Measurements from ENCODE around the gene MRPL45.

Gene MRPL45

GRCh38 chr17:38322156-38322779 is 25.3 kb downstream of the MRPL45 start:
- Mint-ChIP-seq H3K4me3 (no peak overlapping the region), H3K27ac (no peak overlapping the region), H3K9me3 (no peaks in the 10 kb centered on the region), H3K27me3 (ENCODE audit: low read depth, poor library complexity) (peaks cover 3% of the 10 kb centered on the region), H3K4me1 (peaks cover 29% of the 10 kb centered on the region), H3K36me3 (ENCODE audit: low read depth) (peaks cover 40% of the 10 kb centered on the region)
- peak; percentile 83 for DNase-seq
- TF ChIP-seq CTCF (IDR thresholded peaks at IDR 0.05), result peak; percentile 86

GRCh38 chr17:38322897-38323296 is 25.9 kb downstream of the MRPL45 start:
- TF ChIP-seq CTCF (IDR thresholded peaks at IDR 0.05), result no peak

DNA sequence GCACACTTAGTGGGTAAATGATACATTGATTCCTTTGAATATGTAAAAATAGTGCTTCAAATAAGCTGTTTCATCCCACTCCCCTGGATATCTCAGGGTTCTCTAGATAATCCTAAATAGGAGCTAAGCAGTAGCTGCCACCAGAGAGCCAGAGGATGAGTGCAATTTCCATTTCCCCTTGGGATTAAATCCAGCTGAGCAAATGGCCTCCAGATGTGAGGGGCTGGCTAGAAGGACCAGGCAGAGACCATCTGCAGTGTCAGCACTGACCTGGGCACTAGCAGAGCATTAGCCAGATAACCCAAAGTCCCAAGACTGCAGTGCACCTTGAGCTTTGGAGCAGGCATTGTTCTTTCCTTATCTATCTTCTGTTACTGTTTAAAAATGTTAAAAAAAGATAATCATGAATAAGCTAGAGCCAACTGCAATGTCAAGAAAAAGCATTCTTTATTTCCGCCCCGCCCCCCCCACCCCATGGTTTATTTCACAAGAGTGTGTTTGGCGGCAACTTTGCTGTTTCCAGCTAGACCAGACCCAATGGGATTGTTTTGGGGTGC is 27.3 kb downstream of the MRPL45 start:
- Mint-ChIP-seq H3K4me3 (no peak overlapping the region), H3K27me3 (ENCODE audit: low read depth, poor library complexity) (peaks cover 8% of the 10 kb centered on the region), H3K4me1 (peaks cover 42% of the 10 kb centered on the region), H3K9me3 (no peaks in the 10 kb centered on the region), H3K36me3 (ENCODE audit: low read depth) (peaks cover 27% of the 10 kb centered on the region), H3K27ac (no peak overlapping the region)
- DNase-seq, result no peak
- TF ChIP-seq CTCF (IDR thresholded peaks at IDR 0.05), result no peak

More at GRCh38 chr17:38322897-38323296, 25.9 kb downstream of the MRPL45 start:
- peaks cover 3% of the 10 kb centered on the region for H3K27me3 Mint-ChIP-seq (ENCODE audit: low read depth, poor library complexity)
- no peak overlapping the region for H3K4me3 Mint-ChIP-seq
- H3K36me3 Mint-ChIP-seq (ENCODE audit: low read depth), result peaks cover 34% of the 10 kb centered on the region
- H3K9me3 Mint-ChIP-seq, result no peaks in the 10 kb centered on the region
- DNase-seq, result no peak
- no peak overlapping the region for H3K27ac Mint-ChIP-seq
- H3K4me1 Mint-ChIP-seq, result peaks cover 33% of the 10 kb centered on the region

- H3K27me3 Mint-ChIP-seq (ENCODE audit: low read depth, poor library complexity), result peaks cover 8% of the 10 kb centered on the region
- no peaks in the 10 kb centered on the region for H3K9me3 Mint-ChIP-seq
- H3K36me3 Mint-ChIP-seq (ENCODE audit: low read depth), result peaks cover 23% of the 10 kb centered on the region
- DNase-seq, result no peak
- TF ChIP-seq CTCF (IDR thresholded peaks at IDR 0.05), result no peak
- H3K4me3 Mint-ChIP-seq, result no peak overlapping the region
- peak overlapping the region; percentile 43 for H3K27ac Mint-ChIP-seq
- peaks cover 48% of the 10 kb centered on the region for H3K4me1 Mint-ChIP-seq
These were observed 27.8 kb downstream of the MRPL45 start for GRCh38 chr17:38324772-38325171.

DNA sequence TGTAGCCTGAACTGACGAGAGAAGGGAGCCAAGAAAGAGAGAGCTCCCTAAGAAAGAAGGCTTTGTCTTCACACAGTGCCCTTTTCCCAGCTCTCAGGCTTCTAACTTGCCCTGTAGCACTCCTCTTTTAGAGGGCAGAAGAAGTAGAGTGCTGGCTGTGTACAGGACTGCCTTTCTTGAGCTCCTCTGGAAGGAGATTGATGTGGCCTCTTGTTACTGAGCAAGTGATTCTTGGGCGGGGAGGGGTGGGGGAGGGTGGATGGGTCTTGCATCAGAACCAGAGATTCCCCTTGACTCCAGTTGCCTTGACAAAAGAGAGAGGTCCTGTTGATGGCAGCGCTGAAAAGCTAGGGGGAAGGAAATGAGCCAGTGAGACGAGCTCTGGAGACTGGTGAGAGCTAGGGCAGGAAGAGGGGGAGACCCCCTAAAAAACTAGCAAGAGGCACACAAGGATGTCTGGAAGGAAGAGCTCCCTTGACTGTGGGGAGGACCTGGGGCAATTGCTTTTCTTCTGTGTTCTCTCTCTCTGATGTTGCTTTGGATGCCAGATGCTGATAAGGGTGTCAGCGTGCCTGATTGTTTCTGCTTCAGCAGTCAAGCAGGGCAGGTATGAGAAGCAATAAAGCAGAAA is 28.4 kb downstream of the MRPL45 start:
- no peaks in the 10 kb centered on the region for H3K9me3 Mint-ChIP-seq
- peaks cover 8% of the 10 kb centered on the region for H3K27me3 Mint-ChIP-seq (ENCODE audit: low read depth, poor library complexity)
- H3K27ac Mint-ChIP-seq, result peak overlapping the region; percentile 95
- H3K36me3 Mint-ChIP-seq (ENCODE audit: low read depth), result peaks cover 18% of the 10 kb centered on the region
- no peak for TF ChIP-seq CTCF (IDR thresholded peaks at IDR 0.05)
- DNase-seq, result no peak
- peaks cover 53% of the 10 kb centered on the region for H3K4me1 Mint-ChIP-seq
- H3K4me3 Mint-ChIP-seq, result no peak overlapping the region
